ENCODE measurements around the gene ACTN4. TPM values are rescaled to one million over a fixed set of nuclear protein-coding genes. Genes with fewer than 3 reads are reported as not detected.

Gene ACTN4
- total RNA-seq, 2 experiments from 2014 or later, result 532 to 534 TPM

DNA sequence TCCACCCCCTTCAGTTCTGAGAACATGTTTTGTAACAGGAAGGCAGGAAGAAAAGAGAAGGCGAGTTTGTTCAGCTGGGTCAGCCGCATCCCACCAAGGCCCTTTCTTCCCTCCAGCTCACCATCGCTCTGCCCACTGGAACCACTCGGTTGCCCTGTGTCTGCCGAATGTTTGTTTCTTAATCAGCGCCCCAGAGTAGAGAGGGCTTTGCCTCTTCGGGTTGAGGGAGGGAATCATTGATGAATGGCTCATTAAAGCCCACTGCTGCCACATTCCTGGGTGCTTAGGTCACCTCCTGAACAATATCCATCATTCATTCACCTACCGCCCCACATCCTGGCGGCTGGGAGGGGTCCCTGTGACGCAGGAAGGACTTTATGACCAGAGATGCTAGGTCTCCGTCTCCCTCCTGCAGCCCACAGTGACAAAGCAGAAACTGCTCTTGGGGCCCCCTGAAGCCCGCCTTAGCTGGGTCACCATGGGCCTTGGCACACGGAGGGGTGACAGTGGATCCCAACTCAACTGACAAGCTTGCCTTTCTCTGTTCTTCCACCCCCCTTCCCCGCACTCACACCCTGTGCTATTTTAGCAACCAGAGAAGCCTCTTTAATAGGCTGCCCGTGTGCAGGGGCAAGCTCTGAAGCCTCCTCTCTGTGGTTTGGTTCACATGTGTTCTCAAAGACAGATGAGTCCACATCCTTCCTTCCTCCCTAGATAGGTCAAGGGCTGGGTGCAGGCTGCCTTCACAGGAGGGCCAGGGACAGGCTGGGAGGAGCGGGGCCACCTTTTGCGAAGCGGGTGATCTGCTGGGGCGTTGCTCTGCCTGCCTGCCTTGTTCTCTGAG lies 46.2 kb downstream of the ACTN4 start:
- POLR2A ChIA-PET, result interaction anchor here (0.6 to 4.6 kb wide), 12 partner anchors 9 to 158 kb away, joined by 3 to 18 read pairs (median 4); partner anchors contain the start of gene ACTN4
- DNase-seq, result peak; percentile 74

DNA sequence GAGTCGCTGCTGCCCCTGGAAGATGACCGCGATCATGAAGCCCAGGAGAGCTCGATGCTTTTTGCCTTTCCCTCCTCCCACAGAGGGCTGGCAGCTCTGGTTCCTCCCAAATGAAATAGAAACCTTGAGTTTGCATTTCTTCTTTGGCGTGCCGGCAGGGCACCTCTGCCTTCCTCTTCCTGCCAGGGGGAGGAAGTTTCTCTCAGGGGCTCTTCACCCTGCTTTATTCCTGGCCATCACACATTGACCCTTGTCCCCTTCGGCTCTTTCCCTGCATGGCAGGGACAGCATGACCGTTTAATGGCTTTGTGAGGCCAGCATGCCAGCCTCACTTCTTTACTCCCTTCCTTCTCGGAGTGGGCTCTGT lies 47.9 kb downstream of the ACTN4 start:
- CTCF ChIA-PET, result interaction anchor here (0.6 to 1.5 kb wide), 3 partner anchors 53 to 293 kb away, joined by 3 to 5 read pairs (median 3); partner anchors contain the start of gene FAM98C
- peaks cover 92% of the 10 kb centered on the region for H3K4me1 Mint-ChIP-seq
- POLR2A ChIA-PET, result no interaction called here
- H3K4me3 Mint-ChIP-seq, result peak overlapping the region; percentile 58
- peaks cover 59% of the 10 kb centered on the region for H3K36me3 Mint-ChIP-seq (ENCODE audit: low read depth)
- H3K9me3 Mint-ChIP-seq, result no peaks in the 10 kb centered on the region
- no peak for DNase-seq
- peak overlapping the region; percentile 91 for H3K27ac Mint-ChIP-seq
- no peaks in the 10 kb centered on the region for H3K27me3 Mint-ChIP-seq

More for the DNA sequence above, 46.2 kb downstream of the ACTN4 start:
- H3K27me3 Mint-ChIP-seq, result no peaks in the 10 kb centered on the region
- peak overlapping the region; percentile 91 for H3K27ac Mint-ChIP-seq
- H3K4me3 Mint-ChIP-seq, result peak overlapping the region; percentile 23
- CTCF ChIA-PET, result interaction anchor here (1.1 to 2.0 kb wide), 5 partner anchors 9 to 59 kb away, joined by 4 to 11 read pairs (median 4); no protein-coding TSS in a partner anchor
- peaks cover 97% of the 10 kb centered on the region for H3K4me1 Mint-ChIP-seq
- no peaks in the 10 kb centered on the region for H3K9me3 Mint-ChIP-seq
- peaks cover 58% of the 10 kb centered on the region for H3K36me3 Mint-ChIP-seq (ENCODE audit: low read depth)

DNA sequence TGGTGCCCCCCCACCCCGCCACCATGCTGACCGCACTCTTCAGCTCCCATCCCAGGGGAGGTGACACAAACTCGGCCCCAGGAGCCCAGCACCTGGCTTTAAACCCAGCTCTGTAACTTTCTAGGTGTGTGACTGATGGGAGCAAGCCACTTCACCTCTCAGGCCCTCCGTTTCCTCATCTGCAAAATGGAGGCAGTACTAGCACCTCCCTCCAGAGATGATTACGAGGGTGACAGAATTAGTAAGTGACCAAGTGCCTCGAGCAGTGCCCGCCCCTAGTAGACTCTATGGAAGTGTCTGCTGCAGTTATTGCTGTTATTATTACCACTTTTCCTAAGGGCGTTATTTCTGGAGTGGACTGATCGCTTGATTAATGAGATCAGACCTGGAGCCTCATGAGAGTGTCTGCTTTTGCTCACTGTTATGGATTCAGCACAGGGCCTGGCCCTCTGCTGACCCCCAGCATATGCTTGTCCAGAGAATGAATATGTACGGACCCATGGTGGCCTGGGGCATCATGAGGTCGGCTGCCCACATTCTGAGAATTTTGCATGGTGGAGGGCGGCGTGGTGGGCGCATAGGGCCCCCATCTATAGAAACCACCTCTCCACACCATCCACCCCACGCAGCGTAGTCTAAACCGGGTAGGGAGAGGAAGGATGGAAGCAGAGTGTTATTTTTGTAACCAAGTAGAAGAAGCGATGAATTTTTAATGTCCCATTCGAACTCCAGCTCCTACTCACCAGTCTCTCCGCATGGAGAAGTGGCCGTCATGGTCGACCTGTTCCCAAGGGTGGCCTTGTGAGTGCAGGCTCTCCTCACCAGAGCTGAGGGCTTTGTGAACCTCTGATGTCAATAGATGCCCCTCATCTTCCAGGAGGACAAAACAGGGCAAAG lies 48.6 kb downstream of the ACTN4 start:
- Mint-ChIP-seq H3K36me3 (ENCODE audit: low read depth) (peaks cover 62% of the 10 kb centered on the region), H3K4me3 (no peak overlapping the region), H3K27ac (peak overlapping the region; percentile 61), H3K4me1 (peaks cover 87% of the 10 kb centered on the region), H3K27me3 (no peaks in the 10 kb centered on the region), H3K9me3 (no peaks in the 10 kb centered on the region)
- DNase-seq, result no peak
- ChIA-PET POLR2A (no interaction called here), CTCF (interaction anchor here (1.5 kb wide), 1 partner anchor 54 kb away, joined by 3 read pairs; no protein-coding TSS in a partner anchor)

- Mint-ChIP-seq H3K4me3 (no peak overlapping the region), H3K27me3 (no peaks in the 10 kb centered on the region), H3K36me3 (ENCODE audit: low read depth) (peaks cover 66% of the 10 kb centered on the region), H3K4me1 (peaks cover 81% of the 10 kb centered on the region), H3K9me3 (no peaks in the 10 kb centered on the region), H3K27ac (peak overlapping the region; percentile 61)
- ChIA-PET POLR2A (no interaction called here), CTCF (interaction anchor here (1.5 kb wide), 1 partner anchor 55 kb away, joined by 3 read pairs; no protein-coding TSS in a partner anchor)
- no peak for DNase-seq
Measured at GRCh38 chr19:38696729-38697055, 49.2 kb downstream of the ACTN4 start.

- Mint-ChIP-seq H3K27ac (peak overlapping the region; percentile 60), H3K27me3 (no peaks in the 10 kb centered on the region), H3K9me3 (no peaks in the 10 kb centered on the region), H3K4me1 (peaks cover 75% of the 10 kb centered on the region), H3K36me3 (ENCODE audit: low read depth) (peaks cover 64% of the 10 kb centered on the region), H3K4me3 (no peak overlapping the region)
- CTCF ChIA-PET, result no interaction called here
- POLR2A ChIA-PET, result no interaction called here
- no peak for DNase-seq
Measured at GRCh38 chr19:38697197-38697596, 49.7 kb downstream of the ACTN4 start.

- no peak for DNase-seq
- ChIA-PET POLR2A (no interaction called here), CTCF (no interaction called here)
- Mint-ChIP-seq H3K4me3 (no peak overlapping the region), H3K27ac (no peak overlapping the region), H3K27me3 (no peaks in the 10 kb centered on the region), H3K9me3 (no peaks in the 10 kb centered on the region), H3K36me3 (ENCODE audit: low read depth) (peaks cover 65% of the 10 kb centered on the region), H3K4me1 (peaks cover 71% of the 10 kb centered on the region)
Measured at GRCh38 chr19:38697641-38698071, 50.2 kb downstream of the ACTN4 start.

DNA sequence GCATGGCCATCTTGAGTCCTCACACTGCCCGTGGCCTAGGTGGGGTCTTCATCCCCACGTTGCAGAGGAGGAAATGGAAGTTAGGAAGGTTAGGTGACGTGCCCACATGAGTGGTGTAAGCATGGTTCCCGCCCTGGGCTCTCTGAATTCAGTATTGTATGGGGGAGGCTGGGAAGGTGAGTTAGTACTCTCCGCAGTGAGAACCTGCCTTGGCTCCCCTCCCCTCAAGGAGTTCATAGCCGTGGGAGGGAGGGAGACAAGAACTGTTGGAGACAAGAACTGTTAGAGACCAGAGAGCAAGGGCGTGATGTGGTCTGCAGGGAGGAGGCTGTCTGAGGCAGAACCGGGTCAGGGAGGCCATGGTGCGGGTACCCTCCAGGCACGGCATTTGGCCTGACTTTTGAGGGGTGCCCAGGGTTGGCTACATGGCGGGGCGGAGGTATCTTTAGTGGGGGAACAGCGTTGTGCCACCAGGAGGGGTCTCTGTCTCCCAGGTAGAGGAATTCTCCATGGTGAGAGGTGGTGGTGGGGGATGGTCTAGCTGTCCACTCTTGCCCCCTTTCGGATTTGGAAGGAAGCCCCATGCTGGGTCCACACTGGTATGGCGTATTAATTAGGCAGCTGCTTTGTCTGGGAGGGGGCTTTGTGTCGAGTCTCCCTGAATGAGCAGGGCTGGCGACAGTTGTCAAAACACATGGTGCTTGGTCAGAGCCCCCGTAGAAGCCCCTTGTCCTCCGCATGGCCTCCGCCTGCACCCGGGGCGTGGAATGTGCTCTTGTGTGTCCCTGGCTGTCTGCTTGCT lies 51.0 kb downstream of the ACTN4 start:
- DNase-seq, result no peak
- ChIA-PET CTCF (no interaction called here), POLR2A (no interaction called here)
- peak overlapping the region; percentile 64 for H3K27ac Mint-ChIP-seq
- no peaks in the 10 kb centered on the region for H3K27me3 Mint-ChIP-seq
- peaks cover 64% of the 10 kb centered on the region for H3K36me3 Mint-ChIP-seq (ENCODE audit: low read depth)
- H3K4me3 Mint-ChIP-seq, result no peak overlapping the region
- H3K4me1 Mint-ChIP-seq, result peaks cover 63% of the 10 kb centered on the region
- H3K9me3 Mint-ChIP-seq, result no peaks in the 10 kb centered on the region

DNA sequence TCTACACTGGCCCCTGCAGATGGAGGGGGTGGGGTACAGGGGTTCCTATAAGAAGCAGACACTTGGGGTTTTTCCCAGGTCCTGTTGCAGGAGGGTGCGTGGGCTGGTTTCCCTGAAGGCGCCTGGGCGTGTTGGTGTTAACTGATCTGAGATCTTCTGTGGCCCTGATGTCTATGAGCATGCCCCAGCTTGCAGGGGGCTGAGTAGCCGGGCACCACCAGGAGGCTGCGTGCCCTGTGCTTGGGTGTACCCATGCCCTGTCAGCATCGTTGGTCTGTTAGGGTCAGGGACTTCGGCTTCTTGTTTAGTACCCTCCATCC lies 51.5 kb downstream of the ACTN4 start:
- Mint-ChIP-seq H3K9me3 (no peaks in the 10 kb centered on the region), H3K36me3 (ENCODE audit: low read depth) (peaks cover 66% of the 10 kb centered on the region), H3K4me3 (no peak overlapping the region), H3K27me3 (no peaks in the 10 kb centered on the region), H3K27ac (peak overlapping the region; percentile 40), H3K4me1 (peaks cover 58% of the 10 kb centered on the region)
- POLR2A ChIA-PET, result no interaction called here
- DNase-seq, result no peak
- CTCF ChIA-PET, result interaction anchor here (1.2 kb wide), 1 partner anchor 37 kb away, joined by 3 read pairs; no protein-coding TSS in a partner anchor

GRCh38 chr19:38699647-38700349 lies 52.3 kb downstream of the ACTN4 start:
- no peaks in the 10 kb centered on the region for H3K27me3 Mint-ChIP-seq
- ChIA-PET POLR2A (interaction anchor here (0.9 kb wide), 1 partner anchor 17 kb away, joined by 3 read pairs; no protein-coding TSS in a partner anchor), CTCF (interaction anchor here (1.2 kb wide), 1 partner anchor 37 kb away, joined by 3 read pairs; no protein-coding TSS in a partner anchor)
- H3K36me3 Mint-ChIP-seq (ENCODE audit: low read depth), result peaks cover 67% of the 10 kb centered on the region
- no peak overlapping the region for H3K4me3 Mint-ChIP-seq
- no peak for DNase-seq
- H3K9me3 Mint-ChIP-seq, result no peaks in the 10 kb centered on the region
- peaks cover 51% of the 10 kb centered on the region for H3K4me1 Mint-ChIP-seq
- no peak overlapping the region for H3K27ac Mint-ChIP-seq

DNA sequence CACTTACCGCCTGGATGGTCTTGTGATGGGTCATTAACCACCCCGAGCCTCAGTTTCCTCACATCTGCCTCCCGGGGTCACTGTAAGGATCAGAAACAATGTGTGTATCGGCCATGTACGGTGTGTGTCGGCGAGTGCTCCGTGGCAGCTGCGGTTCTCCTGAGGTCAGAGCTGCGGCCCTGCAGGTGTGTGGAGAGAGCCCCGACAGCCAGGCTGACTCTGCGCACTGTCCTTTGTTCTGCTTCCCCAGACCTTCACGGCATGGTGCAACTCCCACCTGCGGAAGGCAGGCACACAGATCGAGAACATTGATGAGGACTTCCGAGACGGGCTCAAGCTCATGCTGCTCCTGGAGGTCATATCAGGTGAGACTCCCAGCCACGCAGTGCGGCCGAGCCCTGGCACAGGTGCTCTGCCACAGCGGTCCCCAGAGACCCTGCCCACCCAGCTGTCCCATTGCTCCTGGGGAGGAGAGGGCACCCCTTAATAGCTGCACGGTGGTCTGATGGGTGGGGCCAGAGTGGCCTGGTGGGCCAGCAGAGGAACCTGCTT lies 53.0 kb downstream of the ACTN4 start:
- peaks cover 45% of the 10 kb centered on the region for H3K4me1 Mint-ChIP-seq
- H3K27me3 Mint-ChIP-seq, result no peaks in the 10 kb centered on the region
- no peaks in the 10 kb centered on the region for H3K9me3 Mint-ChIP-seq
- DNase-seq, result no peak
- ChIA-PET POLR2A (interaction anchor here (0.9 kb wide), 1 partner anchor 18 kb away, joined by 3 read pairs; no protein-coding TSS in a partner anchor), CTCF (interaction anchor here (1.2 kb wide), 1 partner anchor 38 kb away, joined by 3 read pairs; no protein-coding TSS in a partner anchor)
- no peak overlapping the region for H3K4me3 Mint-ChIP-seq
- H3K27ac Mint-ChIP-seq, result peak overlapping the region; percentile 31
- H3K36me3 Mint-ChIP-seq (ENCODE audit: low read depth), result peaks cover 66% of the 10 kb centered on the region

DNA sequence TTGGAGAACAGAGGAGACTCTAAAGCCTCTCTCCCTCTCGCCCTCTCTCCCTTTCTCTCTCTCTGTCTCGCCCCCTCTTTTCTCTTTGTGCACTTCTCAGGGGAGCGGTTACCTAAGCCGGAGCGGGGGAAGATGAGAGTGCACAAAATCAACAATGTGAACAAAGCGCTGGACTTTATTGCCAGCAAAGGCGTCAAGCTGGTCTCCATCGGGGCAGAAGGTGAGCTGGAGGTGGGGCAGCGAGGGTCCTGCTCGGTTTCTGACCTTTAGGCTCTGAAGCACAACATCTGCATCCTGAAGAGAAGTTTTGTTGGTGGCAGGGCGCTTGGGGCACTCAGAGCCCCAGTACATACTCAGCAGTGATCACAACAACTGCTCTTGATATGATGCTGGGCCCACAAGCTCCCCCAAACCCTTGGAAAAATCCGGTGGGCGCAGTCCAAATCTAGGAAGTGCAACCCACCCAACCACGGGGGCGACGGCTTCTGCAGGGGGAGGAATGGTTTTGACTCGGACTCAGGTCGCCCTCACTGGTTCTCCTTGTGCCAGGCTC lies 53.5 kb downstream of the ACTN4 start:
- no peaks in the 10 kb centered on the region for H3K27me3 Mint-ChIP-seq
- H3K9me3 Mint-ChIP-seq, result no peaks in the 10 kb centered on the region
- H3K36me3 Mint-ChIP-seq (ENCODE audit: low read depth), result peaks cover 66% of the 10 kb centered on the region
- H3K4me1 Mint-ChIP-seq, result peaks cover 39% of the 10 kb centered on the region
- DNase-seq, result no peak
- H3K4me3 Mint-ChIP-seq, result no peak overlapping the region
- no peak overlapping the region for H3K27ac Mint-ChIP-seq
- POLR2A ChIA-PET, result interaction anchor here (0.9 kb wide), 1 partner anchor 19 kb away, joined by 3 read pairs; no protein-coding TSS in a partner anchor
- CTCF ChIA-PET, result no interaction called here
